HCT116 (cell line): ENCODE data around the gene EXOSC7. TPM values are rescaled to one million over a fixed set of nuclear protein-coding genes. Genes with fewer than 3 reads are reported as not detected.

ENCODE experiments used
- ATAC-seq: fragments of 200-7000 bp; cut with Tn5 transposase; 2 replicates; pipeline ENCODE4 v1.9.1; 2020; ENCODE audit warnings: mild to moderate bottlenecking, moderate library complexity
- BruUV-seq: library from RNA; stranded (reverse); fragments of 400-500 nt; replicated peaks from 2 replicates; lab custom pipeline; 2021; lab: Mats Ljungman, UMichigan
- CTCF ChIA-PET: fragments of 300-600 bp; sonication (Branson Sonifier 250); formaldehyde crosslinking; loops from one replicate; lab custom pipeline; 2021; ENCODE audit warnings: antibody characterized with exemption; lab: Charles Lee
- POLR2A ChIA-PET: fragments of 300-600, 350-600 bp; sonication (Branson Sonifier 250); formaldehyde crosslinking; loops from one replicate; lab custom pipeline; 2021; ENCODE audit warnings: antibody characterized with exemption; lab: Charles Lee
- RAD21 ChIA-PET, 2 experiments: fragments of 300-600 bp; sonication (Branson Sonifier 250); formaldehyde crosslinking; loops; one replicate each; lab custom pipeline; 2023; ENCODE audit warnings: low total read pairs in 2 of 2; ENCODE audit not compliant: uncharacterized antibody in 2 of 2, unreplicated experiment in 2 of 2, low non-redundant PET in 1 of 2; lab: Charles Lee
- DNase-seq: peaks from one replicate; pipeline ENCODE4 v3.0.0-alpha.2; 2010; ENCODE audit warnings: low read depth, low spot score
- H2AFZ ChIP-seq: fragments of 200-600 bp; shearing (Covaris generic), sonication (generic); 2 replicates; pipeline ENCODE4 v1.6.1; 2017; ENCODE audit warnings: low read depth, mixed run types, mixed read lengths, antibody characterized with exemption, low read length; ENCODE audit not compliant: poor library complexity, severe bottlenecking
- H3K27ac ChIP-seq: 2 replicates; pipeline ENCODE4 v1.5.1; 2012; ENCODE audit warnings: low read depth, low read length
- H3K27me3 ChIP-seq: fragments of 200-600 bp; sonication (generic); 2 replicates; pipeline ENCODE4 v1.6.1; 2016; ENCODE audit warnings: mixed run types, low read length, mixed read lengths; ENCODE audit not compliant: insufficient read depth
- H3K36me3 ChIP-seq, 2 experiments: fragments of 200-500 bp in 1 of 2; fragments of 200-600 bp in 1 of 2; sonication (Bioruptor generic) in 1 of 2; sonication (generic) in 1 of 2; 2 replicates each; pipeline versions ENCODE4 v1.5.1 to v1.6.1; 2014 to 2016; ENCODE audit warnings: low read length in 2 of 2, inconsistent platforms in 1 of 2, mixed read lengths in 1 of 2, mixed run types in 1 of 2; ENCODE audit not compliant: insufficient read depth in 2 of 2, control insufficient read depth in 1 of 2
- H3K4me1 ChIP-seq, 2 experiments: fragments of 200-600 bp in 1 of 2; sonication (generic) in 1 of 2; 2 replicates each; pipeline versions ENCODE4 v1.5.1 to v1.6.1; 2012 to 2017; ENCODE audit warnings: low read length in 2 of 2, inconsistent platforms in 1 of 2, mild to moderate bottlenecking in 1 of 2, mixed read lengths in 1 of 2, mixed run types in 1 of 2, moderate library complexity in 1 of 2; ENCODE audit not compliant: insufficient read depth in 2 of 2, control insufficient read depth in 1 of 2
- H3K4me2 ChIP-seq: fragments of 200-600 bp; sonication (generic); 2 replicates; pipeline ENCODE4 v1.6.1; 2017; ENCODE audit warnings: mixed run types, low read length, mixed read lengths
- H3K4me3 ChIP-seq, 2 experiments: fragments of 200-600 bp in 1 of 2; sonication (generic) in 1 of 2; replicated peaks in 1 of 2; 2 replicates each; pipeline ENCODE4 v1.5.1; 2011 to 2016; ENCODE audit warnings: low read length in 2 of 2, control low read depth in 1 of 2, low read depth in 1 of 2, mild to moderate bottlenecking in 1 of 2, mixed read lengths in 1 of 2, mixed run types in 1 of 2
- H3K79me2 ChIP-seq: fragments of 200-600 bp; sonication (generic); 2 replicates; pipeline ENCODE4 v1.6.1; 2017; ENCODE audit warnings: mild to moderate bottlenecking, mixed run types, low read length, moderate library complexity, mixed read lengths; ENCODE audit not compliant: insufficient read depth
- H3K9ac ChIP-seq: fragments of 200-600 bp; sonication (generic); 2 replicates; pipeline ENCODE4 v1.6.1; 2016; ENCODE audit warnings: low read length, mixed read lengths
- H3K9me2 ChIP-seq: fragments of 200-600 bp; sonication (generic), shearing (Covaris generic); 2 replicates; pipeline ENCODE4 v1.6.1; 2017; ENCODE audit warnings: mixed run types, mild to moderate bottlenecking, moderate library complexity; ENCODE audit not compliant: insufficient read depth
- H3K9me3 ChIP-seq, 2 experiments: fragments of 200-500 bp in 1 of 2; fragments of 200-600 bp in 1 of 2; sonication (Bioruptor generic) in 1 of 2; sonication (generic) in 1 of 2; 2 replicates each; pipeline ENCODE4 v1.6.1; 2014 to 2017; ENCODE audit warnings: low read length in 2 of 2, mixed read lengths in 2 of 2, inconsistent platforms in 1 of 2, low read depth in 1 of 2, mild to moderate bottlenecking in 1 of 2, mixed run types in 1 of 2, moderate library complexity in 1 of 2; ENCODE audit not compliant: control insufficient read depth in 1 of 2, insufficient read depth in 1 of 2
- H4K20me1 ChIP-seq: fragments of 200-600 bp; sonication (generic), shearing (Covaris generic); 2 replicates; pipeline ENCODE4 v1.6.1; 2017; ENCODE audit warnings: mixed run types, mild to moderate bottlenecking, moderate library complexity; ENCODE audit not compliant: insufficient read depth
- CEBPB ChIP-seq: IDR thresholded peaks from 2 replicates; pipeline ENCODE4 v1.6.1; 2012; ENCODE audit warnings: low read depth
- EGR1 ChIP-seq: IDR thresholded peaks from 2 replicates; pipeline ENCODE4 v1.6.1; 2012; ENCODE audit warnings: low read depth
- ELF1 ChIP-seq: IDR thresholded peaks from 2 replicates; pipeline ENCODE4 v1.6.1; 2012; ENCODE audit warnings: low read depth, borderline replicate concordance
- EZH2 ChIP-seq: fragments of 200-600 bp; sonication (generic); IDR thresholded peaks from 2 replicates; pipeline ENCODE4 v1.6.1; 2017; ENCODE audit warnings: antibody characterized with exemption, mixed run types
- FOSL1 ChIP-seq: IDR thresholded peaks from 2 replicates; pipeline ENCODE4 v1.6.1; 2012; ENCODE audit warnings: low read depth
- JUND ChIP-seq: IDR thresholded peaks from 2 replicates; pipeline ENCODE4 v1.6.1; 2012
- MAX ChIP-seq: IDR thresholded peaks from 2 replicates; pipeline ENCODE4 v1.6.1; 2012
- POLR2A ChIP-seq: IDR thresholded peaks from 2 replicates; pipeline ENCODE4 v1.7.0; 2011; ENCODE audit warnings: borderline replicate concordance; ENCODE audit not compliant: insufficient read depth, insufficient read length; ENCODE audit errors: extremely low read depth
- POLR2AphosphoS5 ChIP-seq: IDR thresholded peaks from 2 replicates; pipeline ENCODE4 v1.6.1; 2011; ENCODE audit warnings: mild to moderate bottlenecking, low read depth, low read length, moderate library complexity
- RAD21 ChIP-seq: IDR thresholded peaks from 2 replicates; pipeline ENCODE4 v1.6.1; 2012; ENCODE audit warnings: low read depth, mild to moderate bottlenecking
- SIN3A ChIP-seq: IDR thresholded peaks from 2 replicates; pipeline ENCODE4 v1.6.1; 2012; ENCODE audit warnings: low read depth
- SP1 ChIP-seq: IDR thresholded peaks from 2 replicates; pipeline ENCODE4 v1.6.1; 2012; ENCODE audit warnings: low read depth
- TCF7L2 ChIP-seq: IDR thresholded peaks from 2 replicates; pipeline ENCODE4 v1.7.0; 2011; ENCODE audit warnings: borderline replicate concordance, inconsistent platforms; ENCODE audit not compliant: insufficient read depth, insufficient read length; ENCODE audit errors: extremely low read depth
- YY1 ChIP-seq: IDR thresholded peaks from 2 replicates; pipeline ENCODE4 v1.6.1; 2011; ENCODE audit warnings: low read length, low read depth, moderate library complexity, mild to moderate bottlenecking; ENCODE audit not compliant: insufficient replicate concordance; ENCODE audit errors: extremely low read depth
- ZBTB33 ChIP-seq: IDR thresholded peaks from 2 replicates; pipeline ENCODE4 v1.6.1; 2011; ENCODE audit warnings: mild to moderate bottlenecking, low read length, moderate library complexity; ENCODE audit not compliant: insufficient replicate concordance; ENCODE audit errors: extremely low read depth
- ZFX ChIP-seq: fragments of 450-650 bp; IDR thresholded peaks from 2 replicates; pipeline ENCODE4 v1.6.1; 2017
- ZNF274 ChIP-seq: fragments of 200-500 bp; sonication (Bioruptor generic); IDR thresholded peaks from 2 replicates; pipeline ENCODE4 v1.6.1; 2014; ENCODE audit warnings: mild to moderate bottlenecking, low read depth, low read length, inconsistent platforms
- intact Hi-C: fragments of 100-400 bp; cut with micrococcal nuclease; formaldehyde crosslinking; loops from 2 replicates; pipeline ENCODE4 v1.10.0; 2022
- total RNA-seq: library from RNA; stranded (reverse); gene quantifications from one replicate; pipeline ENCODE4 v1.2.1, GENCODE V29; 2021; ENCODE audit not compliant: unreplicated experiment
- TF ChIP-seq, protein P1 (sequence below), 3 experiments: fragments of 200-600 bp in 1 of 3; sonication (generic) in 1 of 3; IDR thresholded peaks in 2 of 3; conservative IDR thresholded peaks in 1 of 3; 2 replicates each; pipeline ENCODE4 v1.5.1; 2012 to 2017; ENCODE audit warnings: low read depth in 2 of 3, low read length in 2 of 3, antibody characterized with exemption in 1 of 3, borderline replicate concordance in 1 of 3, control low read depth in 1 of 3, mild to moderate bottlenecking in 1 of 3, mixed read lengths in 1 of 3, mixed run types in 1 of 3, moderate library complexity in 1 of 3; ENCODE audit not compliant: insufficient read depth in 1 of 3
- TF ChIP-seq, protein P2 (sequence below): IDR thresholded peaks from 2 replicates; pipeline ENCODE4 v1.6.1; 2012; ENCODE audit warnings: low read depth
- TF ChIP-seq, protein P3 (sequence below): IDR thresholded peaks from 2 replicates; pipeline ENCODE4 v1.6.1; 2012

The EXOSC7 gene
- total RNA-seq, 1 experiment from 2014 or later = 72.6 TPM

DNA sequence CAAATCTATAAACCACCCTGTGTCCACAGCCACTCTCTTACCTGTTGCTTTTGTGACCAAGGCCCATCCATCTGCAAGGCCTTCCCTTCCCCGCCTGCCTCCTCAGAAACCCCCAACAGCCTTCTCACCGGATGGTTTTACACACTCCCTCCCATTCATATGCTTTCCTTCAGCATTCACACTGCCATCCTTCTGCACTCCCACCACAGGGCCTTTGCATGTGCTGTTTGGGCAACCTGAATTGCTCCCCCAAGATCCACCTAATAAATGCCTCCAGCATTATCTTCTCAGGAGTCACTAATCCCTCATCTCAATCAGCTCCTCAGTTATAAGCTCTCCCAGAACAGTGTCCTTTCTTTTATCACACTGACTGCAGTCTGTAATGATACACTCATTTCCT, 56.1 kb downstream of the EXOSC7 start:
- Histone ChIP-seq H3K9ac (no peak overlapping the region), H3K79me2 (no peaks in the 10 kb centered on the region), H3K4me3 (no peak overlapping the region), H3K36me3 (no peaks in the 10 kb centered on the region), H3K4me2 (no peak overlapping the region), H3K4me1 (peaks cover 0 to 1% of the 10 kb centered on the region in 2 experiments; a peak in 2 of 4 replicates), H3K9me3 (no peaks in the 10 kb centered on the region), H3K9me2 (no peaks in the 10 kb centered on the region), H2AFZ (no peak overlapping the region), H4K20me1 (no peaks in the 10 kb centered on the region), H3K27me3 (no peaks in the 10 kb centered on the region), H3K27ac (no peak overlapping the region)
- no TSS peak for BruUV-seq
- ChIA-PET POLR2A (no interaction called here), CTCF (no interaction called here), RAD21 (no interaction called here)
- intact Hi-C loops = loop anchor here (10.0 kb wide), 1 partner anchor 893 kb away; no protein-coding TSS in a partner anchor
- no peak for TF ChIP-seq ZFX
- TF ChIP-seq EZH2 = no peak
- TF ChIP-seq SP1 = no peak
- no peak for TF ChIP-seq ZBTB33
- TF ChIP-seq TCF7L2 = no peak
- no peak for TF ChIP-seq POLR2AphosphoS5
- no peak for TF ChIP-seq MAX
- no peak for TF ChIP-seq RAD21
- TF ChIP-seq CEBPB = no peak
- no peak for TF ChIP-seq YY1
- no peak for TF ChIP-seq ZNF274
- TF ChIP-seq, protein P1, sequence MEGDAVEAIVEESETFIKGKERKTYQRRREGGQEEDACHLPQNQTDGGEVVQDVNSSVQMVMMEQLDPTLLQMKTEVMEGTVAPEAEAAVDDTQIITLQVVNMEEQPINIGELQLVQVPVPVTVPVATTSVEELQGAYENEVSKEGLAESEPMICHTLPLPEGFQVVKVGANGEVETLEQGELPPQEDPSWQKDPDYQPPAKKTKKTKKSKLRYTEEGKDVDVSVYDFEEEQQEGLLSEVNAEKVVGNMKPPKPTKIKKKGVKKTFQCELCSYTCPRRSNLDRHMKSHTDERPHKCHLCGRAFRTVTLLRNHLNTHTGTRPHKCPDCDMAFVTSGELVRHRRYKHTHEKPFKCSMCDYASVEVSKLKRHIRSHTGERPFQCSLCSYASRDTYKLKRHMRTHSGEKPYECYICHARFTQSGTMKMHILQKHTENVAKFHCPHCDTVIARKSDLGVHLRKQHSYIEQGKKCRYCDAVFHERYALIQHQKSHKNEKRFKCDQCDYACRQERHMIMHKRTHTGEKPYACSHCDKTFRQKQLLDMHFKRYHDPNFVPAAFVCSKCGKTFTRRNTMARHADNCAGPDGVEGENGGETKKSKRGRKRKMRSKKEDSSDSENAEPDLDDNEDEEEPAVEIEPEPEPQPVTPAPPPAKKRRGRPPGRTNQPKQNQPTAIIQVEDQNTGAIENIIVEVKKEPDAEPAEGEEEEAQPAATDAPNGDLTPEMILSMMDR (IDR thresholded peaks at IDR 0.05 in 2 of 3, conservative IDR thresholded peaks at IDR 0.05 in 1 of 3; ENCODE audit: borderline replicate concordance in 1 of 3, insufficient read depth in 1 of 3, low read depth in 2 of 3, low read length in 2 of 3) = no peak
- no peak for TF ChIP-seq JUND
- no peak for TF ChIP-seq ELF1
- TF ChIP-seq, protein P2, sequence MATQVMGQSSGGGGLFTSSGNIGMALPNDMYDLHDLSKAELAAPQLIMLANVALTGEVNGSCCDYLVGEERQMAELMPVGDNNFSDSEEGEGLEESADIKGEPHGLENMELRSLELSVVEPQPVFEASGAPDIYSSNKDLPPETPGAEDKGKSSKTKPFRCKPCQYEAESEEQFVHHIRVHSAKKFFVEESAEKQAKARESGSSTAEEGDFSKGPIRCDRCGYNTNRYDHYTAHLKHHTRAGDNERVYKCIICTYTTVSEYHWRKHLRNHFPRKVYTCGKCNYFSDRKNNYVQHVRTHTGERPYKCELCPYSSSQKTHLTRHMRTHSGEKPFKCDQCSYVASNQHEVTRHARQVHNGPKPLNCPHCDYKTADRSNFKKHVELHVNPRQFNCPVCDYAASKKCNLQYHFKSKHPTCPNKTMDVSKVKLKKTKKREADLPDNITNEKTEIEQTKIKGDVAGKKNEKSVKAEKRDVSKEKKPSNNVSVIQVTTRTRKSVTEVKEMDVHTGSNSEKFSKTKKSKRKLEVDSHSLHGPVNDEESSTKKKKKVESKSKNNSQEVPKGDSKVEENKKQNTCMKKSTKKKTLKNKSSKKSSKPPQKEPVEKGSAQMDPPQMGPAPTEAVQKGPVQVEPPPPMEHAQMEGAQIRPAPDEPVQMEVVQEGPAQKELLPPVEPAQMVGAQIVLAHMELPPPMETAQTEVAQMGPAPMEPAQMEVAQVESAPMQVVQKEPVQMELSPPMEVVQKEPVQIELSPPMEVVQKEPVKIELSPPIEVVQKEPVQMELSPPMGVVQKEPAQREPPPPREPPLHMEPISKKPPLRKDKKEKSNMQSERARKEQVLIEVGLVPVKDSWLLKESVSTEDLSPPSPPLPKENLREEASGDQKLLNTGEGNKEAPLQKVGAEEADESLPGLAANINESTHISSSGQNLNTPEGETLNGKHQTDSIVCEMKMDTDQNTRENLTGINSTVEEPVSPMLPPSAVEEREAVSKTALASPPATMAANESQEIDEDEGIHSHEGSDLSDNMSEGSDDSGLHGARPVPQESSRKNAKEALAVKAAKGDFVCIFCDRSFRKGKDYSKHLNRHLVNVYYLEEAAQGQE = no peak
- TF ChIP-seq FOSL1 = no peak
- TF ChIP-seq, protein P3, sequence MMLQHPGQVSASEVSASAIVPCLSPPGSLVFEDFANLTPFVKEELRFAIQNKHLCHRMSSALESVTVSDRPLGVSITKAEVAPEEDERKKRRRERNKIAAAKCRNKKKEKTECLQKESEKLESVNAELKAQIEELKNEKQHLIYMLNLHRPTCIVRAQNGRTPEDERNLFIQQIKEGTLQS = no peak
- no peak for TF ChIP-seq POLR2A
- no peak for TF ChIP-seq SIN3A
- no peak for TF ChIP-seq EGR1
- no peak for ATAC-seq
- DNase-seq = no peak
